Type B pancreatic cell (in vitro differentiated cells): ENCODE results near the gene EIF4A2. TPM values are rescaled to one million over a fixed set of nuclear protein-coding genes. Genes with fewer than 3 reads are reported as not detected.

Experiments
- DNase-seq: peaks from one replicate; pipeline ENCODE4 v3.0.0; 2021; ENCODE audit warnings: mixed read lengths; ENCODE audit not compliant: unreplicated experiment; ENCODE audit errors: extremely low spot score
- H3K27ac Mint-ChIP-seq: 2 replicates; pipeline ENCODE4 v1.8.0; 2021; ENCODE audit warnings: mild to moderate bottlenecking, mixed read lengths
- H3K27me3 Mint-ChIP-seq: 2 replicates; pipeline ENCODE4 v1.8.0; 2021; ENCODE audit warnings: mixed read lengths
- H3K36me3 Mint-ChIP-seq: 2 replicates; pipeline ENCODE4 v1.8.0; 2021; ENCODE audit warnings: mixed read lengths
- H3K4me1 Mint-ChIP-seq: one replicate; pipeline ENCODE4 v1.8.0; 2021; ENCODE audit warnings: mixed read lengths; ENCODE audit not compliant: unreplicated experiment
- H3K4me3 Mint-ChIP-seq: 2 replicates; pipeline ENCODE4 v1.8.0; 2021; ENCODE audit warnings: mild to moderate bottlenecking, mixed read lengths
- H3K9me3 Mint-ChIP-seq: 2 replicates; pipeline ENCODE4 v1.8.0; 2021; ENCODE audit warnings: mixed read lengths
- total RNA-seq: library from RNA; stranded (reverse); gene quantifications from 2 replicates; pipeline ENCODE4 v1.2.1, GENCODE V29; 2021; ENCODE audit warnings: low replicate concordance
- TF ChIP-seq, protein P1 (sequence below): fragments of 200-600 bp; sonication (generic); conservative IDR thresholded peaks from 2 replicates; pipeline ENCODE4 v1.5.0; 2021; ENCODE audit warnings: antibody characterized with exemption, mild to moderate bottlenecking

The EIF4A2 gene
- total RNA-seq, 1 donor from 2014 or later, result 480 TPM

DNA sequence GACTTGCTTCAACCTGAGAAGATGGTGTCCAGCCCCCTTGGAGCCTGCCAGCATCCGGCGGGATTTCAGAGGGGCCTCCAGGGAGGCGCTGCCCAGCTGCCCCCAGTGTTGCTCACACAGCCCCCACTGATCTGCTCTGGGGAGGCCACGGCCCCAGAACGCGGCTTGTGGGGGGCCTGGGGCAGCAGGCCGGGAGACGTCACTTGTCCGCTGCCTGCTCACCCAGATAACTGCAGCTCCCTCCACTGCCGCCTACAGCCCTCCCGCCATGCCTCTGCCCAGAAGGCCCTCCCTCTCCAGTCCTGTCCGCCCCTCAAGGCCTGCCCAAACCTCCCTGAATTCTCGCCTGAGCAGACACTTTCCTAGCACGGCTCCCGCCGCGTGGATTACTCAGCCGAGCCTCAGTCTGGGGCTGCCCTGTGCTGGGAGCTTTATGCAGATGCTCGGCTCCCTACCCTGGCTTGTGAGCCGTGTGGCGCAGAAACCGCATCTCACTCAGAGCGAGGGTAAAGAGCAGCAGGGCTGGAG is 42.0 kb downstream of the EIF4A2 start:
- H3K4me3 Mint-ChIP-seq, result peak overlapping the region; percentile 81
- H3K27me3 Mint-ChIP-seq, result peaks cover 73% of the 10 kb centered on the region
- no peaks in the 10 kb centered on the region for H3K36me3 Mint-ChIP-seq
- peaks cover 15% of the 10 kb centered on the region for H3K4me1 Mint-ChIP-seq
- TF ChIP-seq, protein P1, sequence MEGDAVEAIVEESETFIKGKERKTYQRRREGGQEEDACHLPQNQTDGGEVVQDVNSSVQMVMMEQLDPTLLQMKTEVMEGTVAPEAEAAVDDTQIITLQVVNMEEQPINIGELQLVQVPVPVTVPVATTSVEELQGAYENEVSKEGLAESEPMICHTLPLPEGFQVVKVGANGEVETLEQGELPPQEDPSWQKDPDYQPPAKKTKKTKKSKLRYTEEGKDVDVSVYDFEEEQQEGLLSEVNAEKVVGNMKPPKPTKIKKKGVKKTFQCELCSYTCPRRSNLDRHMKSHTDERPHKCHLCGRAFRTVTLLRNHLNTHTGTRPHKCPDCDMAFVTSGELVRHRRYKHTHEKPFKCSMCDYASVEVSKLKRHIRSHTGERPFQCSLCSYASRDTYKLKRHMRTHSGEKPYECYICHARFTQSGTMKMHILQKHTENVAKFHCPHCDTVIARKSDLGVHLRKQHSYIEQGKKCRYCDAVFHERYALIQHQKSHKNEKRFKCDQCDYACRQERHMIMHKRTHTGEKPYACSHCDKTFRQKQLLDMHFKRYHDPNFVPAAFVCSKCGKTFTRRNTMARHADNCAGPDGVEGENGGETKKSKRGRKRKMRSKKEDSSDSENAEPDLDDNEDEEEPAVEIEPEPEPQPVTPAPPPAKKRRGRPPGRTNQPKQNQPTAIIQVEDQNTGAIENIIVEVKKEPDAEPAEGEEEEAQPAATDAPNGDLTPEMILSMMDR, result no peak
- no peak for DNase-seq
- no peaks in the 10 kb centered on the region for H3K9me3 Mint-ChIP-seq
- H3K27ac Mint-ChIP-seq, result no peak overlapping the region

DNA sequence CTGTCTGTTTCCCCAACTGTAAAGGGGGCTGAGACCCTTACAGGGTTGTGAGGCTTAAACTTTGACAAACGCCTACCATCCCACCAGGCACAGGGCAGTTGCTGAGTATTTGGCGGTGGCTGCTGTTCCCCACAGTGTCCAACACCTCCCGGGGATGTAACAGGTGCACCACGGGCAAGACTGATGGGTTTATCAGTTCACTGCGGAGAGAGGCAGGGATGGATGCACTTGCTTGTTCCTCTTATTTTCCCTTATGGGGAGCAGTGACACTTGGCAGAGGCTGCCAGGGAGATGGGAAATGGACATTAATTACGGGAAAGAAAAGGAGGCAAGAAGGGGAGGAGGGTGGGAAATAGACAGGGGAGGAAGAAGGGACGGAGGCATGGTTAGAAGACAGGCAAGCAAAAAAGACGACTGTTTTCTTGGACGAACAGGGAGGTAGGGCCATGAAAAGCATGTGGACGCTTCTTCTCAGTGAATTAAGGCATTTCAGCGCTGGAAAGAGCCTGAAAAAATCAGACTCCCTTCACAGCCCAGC is 42.6 kb downstream of the EIF4A2 start:
- DNase-seq, result no peak
- H3K4me3 Mint-ChIP-seq, result peak overlapping the region; percentile 81
- no peak overlapping the region for H3K27ac Mint-ChIP-seq
- no peaks in the 10 kb centered on the region for H3K9me3 Mint-ChIP-seq
- TF ChIP-seq, protein P1, result no peak
- peaks cover 15% of the 10 kb centered on the region for H3K4me1 Mint-ChIP-seq
- H3K27me3 Mint-ChIP-seq, result peaks cover 79% of the 10 kb centered on the region
- H3K36me3 Mint-ChIP-seq, result no peaks in the 10 kb centered on the region

- peaks cover 82% of the 10 kb centered on the region for H3K27me3 Mint-ChIP-seq
- peak overlapping the region; percentile 81 for H3K4me3 Mint-ChIP-seq
Measured at GRCh38 chr3:186826410-186826975, 43.1 kb downstream of the EIF4A2 start.

DNA sequence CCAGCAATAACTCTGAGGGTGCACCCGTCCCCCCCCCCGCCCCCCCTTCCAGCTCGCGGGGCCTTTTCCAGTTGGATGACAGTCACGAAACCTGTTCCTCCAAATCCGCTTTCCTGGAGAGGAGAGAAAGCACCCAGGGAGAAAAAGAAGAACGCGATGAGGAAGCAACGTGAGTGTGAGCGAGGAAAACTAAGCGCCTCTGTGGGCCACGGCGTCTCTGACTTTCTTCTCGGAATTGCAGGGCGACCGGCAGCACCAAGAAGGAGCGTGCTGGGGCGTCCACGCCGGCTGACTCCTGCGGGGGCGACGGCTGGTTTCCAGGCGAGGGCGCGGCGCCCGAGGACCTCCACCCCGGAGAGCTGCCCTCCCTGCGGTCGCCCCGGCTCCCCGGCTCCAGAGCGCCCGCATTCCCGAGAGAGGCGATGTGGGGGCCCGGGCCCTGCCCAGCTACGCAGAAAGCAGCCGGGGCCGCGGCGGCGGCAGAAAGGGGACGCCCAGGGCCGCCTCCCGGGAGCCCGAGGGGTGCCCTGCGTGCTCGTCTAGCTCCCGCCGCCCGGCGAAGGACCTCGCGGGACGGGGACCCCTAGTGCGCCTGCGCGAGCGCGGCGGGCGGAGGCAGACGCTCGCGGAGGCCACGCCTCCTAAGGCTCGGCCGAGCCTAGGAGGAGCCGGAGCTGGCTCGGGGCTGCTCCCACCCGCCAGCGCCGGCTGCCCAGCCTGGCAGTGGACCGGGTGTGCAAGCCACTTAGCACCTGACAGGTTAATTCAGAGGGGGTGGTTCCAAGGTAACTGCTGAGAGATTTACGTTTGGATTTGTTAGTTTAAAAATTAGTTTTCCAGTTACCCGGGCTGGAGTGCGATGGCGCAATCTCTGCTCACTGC is 43.8 kb downstream of the EIF4A2 start:
- TF ChIP-seq, protein P1, result no peak
- Mint-ChIP-seq H3K27me3 (peaks cover 84% of the 10 kb centered on the region), H3K27ac (no peak overlapping the region), H3K36me3 (no peaks in the 10 kb centered on the region), H3K4me3 (peak overlapping the region; percentile 81), H3K9me3 (no peaks in the 10 kb centered on the region), H3K4me1 (peaks cover 15% of the 10 kb centered on the region)
- DNase-seq, result peak; percentile 85

More at GRCh38 chr3:186826410-186826975, 43.1 kb downstream of the EIF4A2 start:
- Mint-ChIP-seq H3K4me1 (peaks cover 15% of the 10 kb centered on the region), H3K36me3 (no peaks in the 10 kb centered on the region), H3K9me3 (no peaks in the 10 kb centered on the region), H3K27ac (no peak overlapping the region)
- DNase-seq, result no peak
- TF ChIP-seq, protein P1, result no peak

DNA sequence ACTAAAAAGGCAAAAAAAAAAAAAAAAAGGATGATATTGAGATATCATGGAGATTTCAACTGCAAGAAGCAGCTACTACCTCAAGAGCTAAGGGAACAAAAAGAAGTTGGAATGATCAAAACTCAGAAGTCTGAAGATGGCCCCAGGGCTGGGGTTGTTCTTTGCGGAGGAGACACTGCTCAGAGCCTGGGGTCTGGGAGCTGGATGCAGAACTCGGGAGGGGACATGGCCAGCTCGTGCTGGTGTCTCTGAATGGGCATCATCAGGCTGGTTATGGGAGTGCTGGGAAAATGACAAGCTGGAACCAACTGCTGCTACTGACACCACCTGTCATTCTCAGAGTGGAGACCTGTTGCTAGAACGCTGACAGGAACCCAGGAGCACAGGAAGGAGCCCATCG is 45.0 kb downstream of the EIF4A2 start:
- Mint-ChIP-seq H3K36me3 (no peaks in the 10 kb centered on the region), H3K9me3 (no peaks in the 10 kb centered on the region), H3K27ac (no peak overlapping the region), H3K4me3 (peak overlapping the region; percentile 25), H3K4me1 (peaks cover 15% of the 10 kb centered on the region), H3K27me3 (peaks cover 89% of the 10 kb centered on the region)
- no peak for DNase-seq
- TF ChIP-seq, protein P1, result no peak
